GM23338 (cell line): ENCODE data around the gene FBXO34. TPM values are rescaled to one million over a fixed set of nuclear protein-coding genes. Genes with fewer than 3 reads are reported as not detected.

Source experiments
- ATAC-seq: fragments of 200-7000 bp; cut with Tn5 transposase; 3 replicates; pipeline ENCODE4 v1.9.1; 2020
- DNase-seq: peaks from one replicate; pipeline ENCODE4 v3.0.0-alpha.2; 2015; ENCODE audit warnings: low spot score
- H2AFZ ChIP-seq: fragments of 200-600 bp; sonication (generic); 2 replicates; pipeline ENCODE4 v1.8.0; 2016; ENCODE audit warnings: antibody characterized with exemption, mild to moderate bottlenecking, moderate library complexity
- H3F3A ChIP-seq: fragments of 200-600 bp; sonication (generic); replicated peaks from 2 replicates; pipeline ENCODE4 v1.8.0; 2017; ENCODE audit warnings: antibody characterized with exemption, mixed run types, low read depth
- H3K27ac ChIP-seq: fragments of 200-600 bp; sonication (generic); 2 replicates; pipeline ENCODE4 v1.6.1; 2016; ENCODE audit warnings: low read depth
- H3K27me3 ChIP-seq: fragments of 200-600 bp; sonication (generic); 2 replicates; pipeline ENCODE4 v1.8.0; 2016; ENCODE audit warnings: mild to moderate bottlenecking, mixed run types, moderate library complexity; ENCODE audit not compliant: insufficient read depth
- H3K36me3 ChIP-seq: fragments of 200-600 bp; sonication (generic); 2 replicates; pipeline ENCODE4 v1.8.0; 2016; ENCODE audit warnings: mild to moderate bottlenecking; ENCODE audit not compliant: insufficient read depth
- H3K4me1 ChIP-seq: fragments of 200-600 bp; sonication (generic); 2 replicates; pipeline ENCODE4 v1.8.0; 2016; ENCODE audit warnings: mild to moderate bottlenecking, moderate library complexity; ENCODE audit not compliant: insufficient read depth
- H3K4me2 ChIP-seq: fragments of 200-600 bp; sonication (generic); 2 replicates; pipeline ENCODE4 v1.7.1; 2017; ENCODE audit warnings: mixed run types
- H3K4me3 ChIP-seq: fragments of 200-600 bp; sonication (generic); 2 replicates; pipeline ENCODE4 v1.6.1; 2016; ENCODE audit warnings: mixed run types
- H3K79me2 ChIP-seq: fragments of 200-600 bp; sonication (generic); replicated peaks from 2 replicates; pipeline ENCODE4 v1.8.0; 2017; ENCODE audit warnings: mild to moderate bottlenecking; ENCODE audit not compliant: insufficient read depth
- H3K9me2 ChIP-seq: fragments of 200-600 bp; sonication (generic); 2 replicates; pipeline ENCODE4 v1.8.0; 2017; ENCODE audit not compliant: insufficient read depth
- H4K20me1 ChIP-seq: fragments of 200-600 bp; sonication (generic); replicated peaks from 2 replicates; pipeline ENCODE4 v1.8.0; 2017; ENCODE audit warnings: mild to moderate bottlenecking; ENCODE audit not compliant: insufficient read depth
- H3K27ac Mint-ChIP-seq: 2 replicates; pipeline ENCODE4 v1.8.0; 2020; ENCODE audit warnings: inconsistent platforms, mild to moderate bottlenecking, moderate library complexity, mixed read lengths
- H3K27me3 Mint-ChIP-seq: 3 replicates; pipeline ENCODE4 v1.8.0; 2022; ENCODE audit warnings: low read depth, mild to moderate bottlenecking, moderate library complexity, mixed read lengths, inconsistent platforms; ENCODE audit not compliant: insufficient read depth, poor library complexity
- H3K36me3 Mint-ChIP-seq: 3 replicates; pipeline ENCODE4 v1.8.0; 2021; ENCODE audit warnings: low read depth, mild to moderate bottlenecking, inconsistent platforms, moderate library complexity, mixed read lengths
- H3K4me1 Mint-ChIP-seq: 3 replicates; pipeline ENCODE4 v1.8.0; 2020; ENCODE audit warnings: mild to moderate bottlenecking, inconsistent platforms, mixed read lengths
- H3K4me3 Mint-ChIP-seq: 3 replicates; pipeline ENCODE4 v1.8.0; 2021; ENCODE audit warnings: moderate library complexity, mild to moderate bottlenecking, inconsistent platforms, mixed read lengths
- H3K9me3 Mint-ChIP-seq: 3 replicates; pipeline ENCODE4 v1.8.0; 2020; ENCODE audit warnings: moderate library complexity, mild to moderate bottlenecking, inconsistent platforms, mixed read lengths
- EZH2 ChIP-seq: fragments of 200-600 bp; sonication (generic); IDR thresholded peaks from one replicate; pipeline ENCODE4 v1.8.0; 2017; ENCODE audit warnings: antibody characterized with exemption, mild to moderate bottlenecking, low read depth; ENCODE audit not compliant: unreplicated experiment
- ZNF114 ChIP-seq: fragments of 250-450 bp; sonication (Bioruptor Pico); IDR thresholded peaks from 2 replicates; pipeline ENCODE4 v1.5.0; 2020; ENCODE audit warnings: mild to moderate bottlenecking, moderate library complexity
- ZNF462 ChIP-seq: fragments of 250-450 bp; sonication (Bioruptor Pico); IDR thresholded peaks from 2 replicates; pipeline ENCODE4 v1.5.0; 2020; ENCODE audit warnings: mild to moderate bottlenecking, moderate library complexity
- polyA plus RNA-seq: library from polyadenylated mRNA; unstranded; fragments of >200 nt; fragmentation: Nextera tagmentation; extraction: Ambion mirVana; gene quantifications from 2 replicates; pipeline ENCODE4 v1.2.1, GENCODE V29; 2016
- total RNA-seq: library from RNA; depleted of rRNA; stranded (reverse); fragments of >200 nt; shearing (Covaris generic); gene quantifications from 2 replicates; pipeline ENCODE4 v1.2.3, GENCODE V29; 2014

The FBXO34 gene
- total and polyA plus RNA-seq, 2 experiments from 2014 or later, result 9.4 to 13.4 TPM

- TF ChIP-seq ZNF462 (CRISPR knock-in tag), result no peak
- TF ChIP-seq ZNF114 (CRISPR knock-in tag), result no peak
These were observed 58.9 kb downstream of the FBXO34 start (continued) for GRCh38 chr14:55329999-55330710.

- Mint-ChIP-seq H3K27me3 (no peaks in the 10 kb centered on the region), H3K36me3 (no peaks in the 10 kb centered on the region), H3K4me1 (peaks cover 13% of the 10 kb centered on the region; the same call in 2 of the 3 replicates), H3K9me3 (no peaks in the 10 kb centered on the region), H3K4me3 (no peak overlapping the region), H3K27ac (no peak overlapping the region)
- Histone ChIP-seq H2AFZ (no peak overlapping the region), H3K4me3 (no peak overlapping the region), H4K20me1 (peaks cover 8% of the 10 kb centered on the region), H3K27ac (no peak overlapping the region), H3K4me2 (no peak overlapping the region), H3K4me1 (peaks cover 6% of the 10 kb centered on the region; the same call in 1 of the 2 replicates), H3K27me3 (no peaks in the 10 kb centered on the region), H3K36me3 (no peaks in the 10 kb centered on the region), H3K9me2 (no peaks in the 10 kb centered on the region), H3F3A (no peaks in the 10 kb centered on the region), H3K79me2 (peaks cover 43% of the 10 kb centered on the region)
- ATAC-seq (no peak), DNase-seq (no peak)
- no peak for TF ChIP-seq ZNF114 (CRISPR knock-in tag)
- no peak for TF ChIP-seq ZNF462 (CRISPR knock-in tag)
- TF ChIP-seq EZH2, result no peak
These were observed 61.7 kb downstream of the FBXO34 start for GRCh38 chr14:55332654-55333570.
